MM.1S (cell line): ENCODE results near the gene STAB1.

ENCODE experiments used
- DNase-seq: peaks from one replicate; pipeline ENCODE4 v3.0.0-alpha.2; 2015
- H2AFZ ChIP-seq: fragments of 300-600 bp; sonication (generic); 2 replicates; pipeline ENCODE4 v1.6.0; 2016; ENCODE audit warnings: antibody characterized with exemption, low read length
- H3F3A ChIP-seq: fragments of 300-600 bp; sonication (generic); 2 replicates; pipeline ENCODE4 v1.6.1; 2016; ENCODE audit warnings: mild to moderate bottlenecking, antibody characterized with exemption, low read length, moderate library complexity, mixed read lengths; ENCODE audit not compliant: insufficient read depth
- H3K27ac ChIP-seq: fragments of 300-600 bp; sonication (generic); 2 replicates; pipeline ENCODE4 v1.5.1; 2016; ENCODE audit warnings: mild to moderate bottlenecking, low read length
- H3K27me3 ChIP-seq: fragments of 300-600 bp; sonication (generic); replicated peaks from 2 replicates; pipeline ENCODE4 v1.6.0; 2016; ENCODE audit warnings: low read length; ENCODE audit not compliant: insufficient read depth
- H3K36me3 ChIP-seq: fragments of 300-600 bp; sonication (generic); replicated peaks from 2 replicates; pipeline ENCODE4 v1.6.1; 2016; ENCODE audit warnings: mild to moderate bottlenecking, low read length, mixed read lengths; ENCODE audit not compliant: insufficient read depth
- H3K4me1 ChIP-seq: fragments of 300-600 bp; sonication (generic); 2 replicates; pipeline ENCODE4 v1.6.1; 2016; ENCODE audit warnings: low read length, mixed read lengths
- H3K4me2 ChIP-seq: fragments of 300-600 bp; sonication (generic); 2 replicates; pipeline ENCODE4 v1.6.0; 2016; ENCODE audit warnings: low read depth, low read length
- H3K4me3 ChIP-seq: fragments of 300-600 bp; sonication (generic); 2 replicates; pipeline ENCODE4 v1.5.1; 2016; ENCODE audit warnings: low read length, mixed read lengths
- H3K79me2 ChIP-seq: fragments of 300-600 bp; sonication (generic); 2 replicates; pipeline ENCODE4 v1.6.1; 2016; ENCODE audit warnings: mixed run types, low read length, mixed read lengths
- H3K9ac ChIP-seq: fragments of 300-600 bp; sonication (generic); 2 replicates; pipeline ENCODE4 v1.6.1; 2016; ENCODE audit warnings: low read length, mixed read lengths
- H3K9me2 ChIP-seq: fragments of 300-600 bp; sonication (generic); replicated peaks from 2 replicates; pipeline ENCODE4 v1.6.1; 2016; ENCODE audit warnings: mild to moderate bottlenecking, low read length, mixed read lengths; ENCODE audit not compliant: insufficient read depth
- H3K9me3 ChIP-seq: fragments of 300-600 bp; sonication (generic); replicated peaks from 2 replicates; pipeline ENCODE4 v1.6.1; 2016; ENCODE audit warnings: mild to moderate bottlenecking, low read length, mixed read lengths; ENCODE audit not compliant: insufficient read depth
- H4K20me1 ChIP-seq: fragments of 300-600 bp; sonication (generic); 2 replicates; pipeline ENCODE4 v1.6.1; 2016; ENCODE audit warnings: mild to moderate bottlenecking, low read length, moderate library complexity, mixed read lengths; ENCODE audit not compliant: insufficient read depth
- CTCF ChIP-seq: fragments of 300-600 bp; sonication (generic); IDR thresholded peaks from 2 replicates; pipeline ENCODE4 v1.5.1; 2016; ENCODE audit warnings: antibody characterized with exemption, low read length, mixed read lengths
- EZH2 ChIP-seq: fragments of 300-600 bp; sonication (generic); optimal IDR thresholded peaks from 2 replicates; pipeline ENCODE3; 2017; ENCODE audit warnings: low read depth, mild to moderate bottlenecking, antibody characterized with exemption, low read length, mixed read lengths
- EZH2phosphoT487 ChIP-seq: fragments of 300-600 bp; sonication (generic); IDR thresholded peaks from 2 replicates; pipeline ENCODE4 v1.6.1; 2018; ENCODE audit warnings: antibody characterized with exemption, low read length

The STAB1 gene

DNA sequence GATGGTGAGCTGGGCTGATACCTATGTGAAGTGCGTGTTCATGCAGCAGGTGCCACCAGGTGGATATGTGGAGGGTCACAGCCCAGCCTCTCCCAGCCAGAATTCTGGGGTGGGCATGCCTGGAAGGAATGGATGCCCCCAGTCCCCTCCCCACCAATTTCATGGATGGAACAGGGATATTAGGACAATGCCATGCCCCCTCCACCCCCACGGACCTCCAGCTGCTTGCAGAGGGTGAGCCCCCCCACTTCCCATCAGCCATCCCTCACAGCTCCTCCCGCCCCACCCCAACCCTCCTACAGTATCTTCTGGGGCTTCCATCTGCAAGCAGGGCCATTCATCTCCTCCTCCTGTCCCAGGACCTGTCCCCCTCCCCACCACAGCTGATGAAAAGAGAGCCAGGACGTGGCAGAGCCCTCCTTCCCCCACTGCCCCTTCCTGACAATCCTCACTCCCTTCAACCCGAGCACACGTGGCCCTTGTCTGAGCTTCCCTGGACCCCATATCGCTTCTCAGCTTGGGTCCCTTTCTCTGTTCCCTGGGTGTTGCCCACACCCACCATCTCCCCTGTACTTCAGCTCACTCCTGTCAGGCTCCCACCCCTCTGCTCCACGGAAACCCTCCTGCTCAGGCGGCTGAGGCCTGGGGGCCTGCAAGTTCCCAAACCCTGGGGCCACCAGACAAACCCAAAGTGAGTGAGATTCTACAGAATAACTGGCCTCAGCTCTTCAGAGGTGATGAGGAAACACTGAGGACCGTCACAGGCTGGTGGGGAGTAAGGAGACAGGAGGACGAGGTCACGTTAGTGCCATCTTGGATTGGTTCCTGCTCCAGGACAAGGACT lies 47.4 kb upstream of the STAB1 start:
- H3K9me2 ChIP-seq = no peaks in the 10 kb centered on the region
- H3K36me3 ChIP-seq = no peaks in the 10 kb centered on the region
- no peak for TF ChIP-seq CTCF
- no peak for TF ChIP-seq EZH2phosphoT487
- peaks cover 5% of the 10 kb centered on the region for H3K4me1 ChIP-seq
- no peak for DNase-seq
- no peaks in the 10 kb centered on the region for H4K20me1 ChIP-seq
- no peaks in the 10 kb centered on the region for H3F3A ChIP-seq
- no peaks in the 10 kb centered on the region for H3K9me3 ChIP-seq
- H3K79me2 ChIP-seq = no peaks in the 10 kb centered on the region
- H3K4me3 ChIP-seq = no peak overlapping the region
- H2AFZ ChIP-seq = no peak overlapping the region
- no peak overlapping the region for H3K27ac ChIP-seq
- H3K9ac ChIP-seq = no peak overlapping the region
- no peak overlapping the region for H3K4me2 ChIP-seq
- H3K27me3 ChIP-seq = no peaks in the 10 kb centered on the region

DNA sequence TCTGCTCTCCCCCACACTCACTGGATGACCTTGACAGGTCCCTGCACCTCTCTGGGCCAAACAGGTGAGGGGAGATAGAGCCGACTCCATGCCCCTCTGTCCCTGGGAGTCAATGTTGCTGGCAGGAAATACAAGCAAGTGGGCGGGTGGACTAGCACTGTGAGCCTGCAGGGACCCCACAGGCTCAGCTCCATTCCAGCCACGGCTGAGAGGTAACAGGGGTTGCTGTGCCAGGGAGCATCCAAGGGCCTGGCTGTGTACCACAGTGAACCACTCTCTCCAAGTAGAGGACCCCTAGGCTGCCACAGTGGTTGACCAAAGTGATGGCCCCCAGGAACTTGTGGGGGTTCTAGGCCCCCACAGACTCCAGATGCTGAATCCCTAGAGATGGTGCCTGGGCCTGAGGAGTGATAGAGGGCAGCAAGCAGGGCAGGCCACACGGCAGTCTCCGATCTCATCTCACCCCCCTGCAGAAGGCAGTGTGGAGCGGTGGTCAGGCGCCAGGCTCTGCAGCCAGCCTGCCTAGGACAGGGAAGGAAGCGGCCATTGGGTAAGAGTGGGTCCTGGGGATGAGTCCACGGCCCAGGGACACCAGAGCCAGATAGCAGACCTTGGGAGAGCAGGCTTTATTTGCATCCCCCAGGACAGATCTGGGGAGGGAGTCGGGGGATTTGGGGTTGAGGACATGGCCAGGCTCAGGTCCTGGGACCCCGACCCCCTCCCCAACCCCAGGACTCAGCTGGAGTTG lies 44.5 kb upstream of the STAB1 start:
- Histone ChIP-seq H2AFZ (no peak overlapping the region), H3K36me3 (no peaks in the 10 kb centered on the region), H3K4me1 (peaks cover 7% of the 10 kb centered on the region), H3F3A (no peaks in the 10 kb centered on the region; the same call in 1 of the 2 replicates), H3K9ac (no peak overlapping the region), H3K79me2 (peaks cover 5% of the 10 kb centered on the region), H3K27ac (no peak overlapping the region), H3K27me3 (no peaks in the 10 kb centered on the region), H3K4me2 (no peak overlapping the region), H4K20me1 (no peaks in the 10 kb centered on the region), H3K9me3 (no peaks in the 10 kb centered on the region), H3K4me3 (no peak overlapping the region), H3K9me2 (no peaks in the 10 kb centered on the region)
- TF ChIP-seq EZH2phosphoT487 (no peak), CTCF (no peak), EZH2 (no peak)
- no peak for DNase-seq

DNA sequence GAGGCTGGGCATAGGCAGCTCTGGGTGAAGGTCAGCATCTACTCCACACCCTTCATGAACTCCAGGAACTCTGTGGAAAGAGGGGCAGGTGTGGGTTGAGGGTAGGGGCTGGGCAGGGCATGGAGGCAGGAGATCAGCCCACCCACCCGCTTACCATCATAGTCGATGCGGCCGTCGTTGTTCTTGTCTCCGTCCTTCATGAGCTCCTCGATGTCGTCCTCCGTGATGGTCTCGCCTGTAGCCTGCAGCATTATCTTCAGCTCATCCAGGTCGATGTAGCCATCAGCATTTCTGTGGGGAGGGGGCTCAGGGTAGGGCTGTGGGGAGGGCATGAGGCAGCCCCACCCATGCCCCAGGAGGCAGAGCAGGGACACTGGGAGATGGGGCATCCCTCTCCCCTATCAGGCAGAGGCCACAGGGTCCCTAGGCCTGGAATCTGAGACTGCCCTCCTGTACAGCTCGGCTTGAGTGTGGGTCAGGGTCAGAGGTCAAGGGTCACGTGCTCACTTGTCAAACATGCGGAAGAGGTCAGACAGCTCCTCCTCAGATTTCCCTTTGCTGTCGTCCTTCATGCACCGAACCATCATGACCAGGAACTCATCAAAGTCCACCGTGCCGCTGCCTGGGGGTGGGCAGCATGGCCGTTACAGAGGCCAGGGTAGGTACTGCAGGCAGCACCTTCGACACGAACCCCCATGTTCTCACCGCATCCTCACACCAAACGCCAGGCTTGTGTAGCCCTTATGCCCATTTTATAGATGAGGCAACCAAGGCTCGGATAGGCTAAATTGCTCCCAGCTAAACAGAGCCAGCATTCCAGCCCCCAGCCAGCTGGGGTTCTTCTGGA lies 43.7 kb upstream of the STAB1 start:
- no peak overlapping the region for H2AFZ ChIP-seq
- H3K9me3 ChIP-seq = no peaks in the 10 kb centered on the region
- H3K9ac ChIP-seq = no peak overlapping the region
- no peak for DNase-seq
- peaks cover 13% of the 10 kb centered on the region for H3K79me2 ChIP-seq
- H3K4me3 ChIP-seq = no peak overlapping the region
- TF ChIP-seq CTCF = no peak
- no peak for TF ChIP-seq EZH2
- TF ChIP-seq EZH2phosphoT487 = no peak
- peaks cover 2% of the 10 kb centered on the region for H3F3A ChIP-seq
- H4K20me1 ChIP-seq = no peaks in the 10 kb centered on the region
- H3K4me2 ChIP-seq = no peak overlapping the region
- no peaks in the 10 kb centered on the region for H3K27me3 ChIP-seq
- no peaks in the 10 kb centered on the region for H3K9me2 ChIP-seq
- no peaks in the 10 kb centered on the region for H3K36me3 ChIP-seq
- H3K4me1 ChIP-seq = peaks cover 11% of the 10 kb centered on the region
- no peak overlapping the region for H3K27ac ChIP-seq
